Activated CD4-positive, alpha-beta T cell treated with anti-CD3 and anti-CD28 coated beads, Interleukin-2, amount 50 U/mL, for 16 hours (primary cell): ENCODE measurements around the gene ME3.

Source experiments
- DNase-seq: peaks from one replicate; pipeline ENCODE4 v3.0.0-alpha.2; 2020

ME3 gene

GRCh38 chr11:86617502-86617901 lies 54.9 kb downstream of the ME3 start:
- no peak for DNase-seq

- no peak for DNase-seq
These were observed 56.9 kb downstream of the ME3 start for GRCh38 chr11:86615487-86615886.

DNA sequence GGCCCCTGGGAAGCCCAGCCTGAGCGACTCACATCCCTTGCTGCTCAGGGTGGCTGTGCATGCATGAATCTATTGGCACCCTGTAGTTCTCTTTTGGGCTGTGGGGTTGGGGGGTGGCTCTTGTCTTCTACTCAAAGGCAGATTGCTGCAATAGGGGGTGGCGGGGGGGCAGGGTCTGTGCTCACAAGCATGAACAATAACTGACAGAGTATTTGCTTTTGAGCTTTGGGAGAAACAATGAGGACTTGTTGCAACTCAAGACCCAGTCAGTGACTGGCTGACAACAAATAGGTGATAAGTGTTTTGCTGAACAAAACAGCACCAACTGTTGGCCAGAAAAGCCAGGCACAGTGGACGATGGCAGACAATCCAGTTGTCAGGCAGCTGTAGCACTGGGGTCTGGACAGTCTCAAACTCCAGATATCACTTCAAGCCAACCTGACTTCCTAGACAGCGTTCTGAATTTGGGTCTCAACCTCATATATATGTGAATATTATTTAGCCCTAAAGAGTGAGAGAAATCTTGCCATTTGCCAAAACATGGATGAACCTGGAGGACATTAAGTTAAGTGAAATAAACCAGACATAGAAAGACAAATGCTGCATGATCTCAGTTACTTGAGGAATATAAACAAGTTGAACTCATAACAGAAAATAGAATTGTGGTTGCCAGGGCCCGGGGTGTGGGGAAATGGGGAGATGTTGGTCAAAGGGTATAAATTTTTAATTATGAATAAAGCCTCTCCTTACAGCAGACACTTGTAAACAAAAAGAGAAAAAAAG lies 61.7 kb downstream of the ME3 start:
- DNase-seq = no peak

- peak; percentile 64 for DNase-seq
These were observed 64.1 kb downstream of the ME3 start for GRCh38 chr11:86608251-86608799.

- no peak for DNase-seq
These were observed 65.5 kb downstream of the ME3 start for GRCh38 chr11:86606836-86607481.

- no peak for DNase-seq
These were observed 66.1 kb downstream of the ME3 start for GRCh38 chr11:86606270-86606835.

- DNase-seq = no peak
These were observed 75.4 kb downstream of the ME3 start for GRCh38 chr11:86596861-86597586.

DNA sequence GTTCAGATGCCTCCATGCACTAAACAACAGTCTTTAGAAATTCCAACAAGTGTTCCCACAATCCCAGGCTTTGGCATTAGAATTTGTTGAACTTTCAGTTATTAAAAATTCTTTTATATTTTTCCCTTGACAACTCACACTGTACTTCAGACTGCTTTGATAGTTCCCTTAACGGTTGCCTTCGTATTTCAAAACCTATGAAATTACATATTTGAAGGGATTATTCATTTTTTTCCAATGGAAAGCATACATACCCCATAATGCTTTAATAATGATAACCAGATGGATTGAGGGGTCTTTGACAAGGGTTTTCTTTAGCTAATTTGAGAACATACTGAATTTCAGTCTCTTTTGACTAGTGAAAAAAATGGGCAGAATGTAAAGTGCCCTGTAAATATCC lies 76.5 kb downstream of the ME3 start:
- DNase-seq = no peak

- no peak for DNase-seq
These were observed 77.0 kb downstream of the ME3 start for GRCh38 chr11:86595451-86595850.

DNA sequence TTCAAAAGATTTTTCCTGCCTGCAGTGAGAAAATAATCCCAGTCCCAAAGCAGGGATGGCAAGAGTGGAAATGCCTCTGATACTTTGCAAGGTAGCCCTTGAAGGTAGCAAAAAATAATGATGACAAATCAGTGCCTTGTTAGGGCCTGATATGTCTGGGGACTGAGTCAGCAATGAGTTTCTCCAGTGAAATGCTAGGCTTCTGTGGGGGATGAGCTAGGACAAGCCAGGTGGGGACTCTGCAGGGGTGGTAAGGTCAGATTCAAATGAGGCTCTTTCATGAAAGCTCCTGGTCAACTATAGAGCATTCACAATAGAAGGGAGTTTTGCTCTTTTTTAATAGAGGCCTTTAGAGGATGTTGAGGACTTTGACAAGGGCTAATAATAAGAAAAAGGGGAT lies 77.7 kb downstream of the ME3 start:
- DNase-seq = no peak

DNA sequence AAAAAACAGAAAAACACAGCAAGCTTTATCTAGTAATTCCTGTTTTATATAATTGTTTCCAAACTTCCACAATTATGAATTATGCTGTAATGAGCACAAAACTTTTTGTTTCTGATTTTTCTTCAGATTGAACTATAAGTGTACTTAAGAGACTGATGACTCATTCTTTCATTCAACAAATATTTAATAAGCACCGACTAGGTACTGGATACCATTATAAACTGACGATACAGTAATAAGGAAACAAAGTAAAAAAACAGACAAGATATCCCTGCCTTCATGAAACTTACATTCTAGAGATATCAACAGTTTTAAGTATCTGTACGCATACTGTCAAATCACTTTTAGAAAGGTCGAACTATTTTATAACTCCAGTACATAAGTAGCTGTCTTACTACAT lies 78.6 kb downstream of the ME3 start:
- DNase-seq = no peak

DNA sequence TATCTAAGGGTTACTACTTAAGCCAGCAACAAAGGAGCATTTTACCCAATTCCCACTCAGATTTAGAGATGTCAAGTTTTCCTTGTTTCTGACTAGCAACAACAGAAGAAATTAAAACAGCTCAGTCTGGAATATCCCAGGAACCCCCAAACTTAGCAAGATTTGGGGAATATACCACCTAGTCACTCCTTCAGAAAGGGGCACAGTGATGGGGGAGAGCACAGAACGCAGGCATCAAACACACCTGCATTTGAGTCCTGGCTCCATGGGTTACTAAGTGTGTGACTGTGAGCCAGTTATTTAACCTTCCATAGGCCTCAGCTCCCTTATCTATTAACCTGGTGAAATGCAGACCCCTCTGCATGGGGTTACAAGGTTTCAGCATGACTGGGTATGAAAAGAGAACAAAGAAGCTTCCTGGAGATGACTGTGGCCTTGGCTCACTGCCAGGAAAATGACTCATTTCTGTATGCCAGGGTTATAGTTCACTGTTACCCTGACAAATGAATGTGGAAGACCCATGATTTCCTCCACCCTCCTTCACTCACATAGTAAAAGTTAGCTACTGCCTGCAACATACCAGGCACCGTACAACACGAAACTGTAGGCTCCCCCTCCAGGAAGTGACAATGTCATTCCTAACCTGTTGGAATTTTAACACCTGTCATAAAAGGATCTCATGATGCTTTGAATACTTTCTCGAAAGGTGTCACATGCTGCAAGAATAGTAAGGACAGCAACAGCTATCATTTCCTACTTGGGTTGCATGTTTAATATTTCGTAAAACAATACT lies 79.6 kb downstream of the ME3 start:
- DNase-seq = peak; percentile 98

DNA sequence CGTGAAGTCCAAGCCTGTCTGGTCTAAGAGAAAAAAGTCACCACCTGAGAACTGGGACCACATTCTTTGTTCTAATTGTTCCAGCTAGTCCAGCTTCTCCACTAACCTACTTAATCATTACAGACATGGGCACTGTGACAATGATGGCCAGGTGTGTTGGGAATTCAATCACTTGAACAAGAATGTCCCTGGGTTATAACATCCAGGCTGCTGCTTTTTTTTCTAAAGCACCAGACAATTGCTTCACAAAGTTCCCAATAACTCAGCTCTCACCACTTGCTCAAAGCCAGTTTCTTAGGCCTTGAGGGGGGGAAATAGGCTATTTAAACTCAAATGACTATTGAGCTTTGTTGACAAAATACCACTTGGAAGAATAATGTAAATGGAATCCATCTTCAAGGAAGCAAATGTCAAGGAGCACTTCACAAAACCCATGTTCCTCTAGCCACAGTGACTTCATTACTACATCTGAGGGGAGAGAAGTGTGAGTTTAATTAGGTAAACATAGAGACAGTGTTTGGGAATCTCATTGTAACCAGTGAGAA lies 80.3 kb downstream of the ME3 start:
- DNase-seq = no peak

- no peak for DNase-seq
These were observed 80.8 kb downstream of the ME3 start for GRCh38 chr11:86591631-86592030.

DNA sequence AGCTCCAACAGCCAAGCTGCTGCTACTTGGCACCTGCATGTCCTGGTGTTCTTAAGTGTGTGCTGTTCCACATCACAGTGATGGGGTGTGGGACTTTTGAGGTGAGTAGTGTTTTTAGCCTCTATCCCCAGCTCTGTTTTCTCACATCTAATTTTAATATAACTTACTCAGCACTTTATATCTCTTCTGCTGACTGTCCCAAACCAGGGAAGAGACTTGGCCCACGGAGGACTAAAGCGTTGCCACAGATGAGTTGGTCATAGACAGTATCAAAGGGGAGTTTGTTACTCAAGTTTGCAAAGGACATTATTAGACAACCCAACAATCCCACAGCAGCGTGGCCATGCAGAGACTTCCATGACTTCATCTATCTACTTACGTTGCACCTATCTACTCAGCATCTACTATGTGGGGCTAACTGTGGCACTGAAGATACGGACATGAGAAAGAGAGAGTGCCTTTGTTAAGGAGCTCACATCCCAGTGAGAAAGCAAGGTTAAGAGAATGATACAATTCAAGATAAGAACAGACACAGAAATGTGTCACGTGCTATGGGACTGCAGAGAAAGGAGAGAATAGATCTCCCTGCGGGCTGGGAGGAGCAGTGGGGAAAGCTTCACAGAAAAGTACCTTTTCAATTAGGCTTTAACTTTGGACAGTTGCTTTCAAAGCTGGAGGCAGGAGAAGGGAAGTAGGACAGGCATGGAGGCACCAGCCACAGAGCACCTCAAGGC lies 82.4 kb downstream of the ME3 start:
- DNase-seq = no peak

DNA sequence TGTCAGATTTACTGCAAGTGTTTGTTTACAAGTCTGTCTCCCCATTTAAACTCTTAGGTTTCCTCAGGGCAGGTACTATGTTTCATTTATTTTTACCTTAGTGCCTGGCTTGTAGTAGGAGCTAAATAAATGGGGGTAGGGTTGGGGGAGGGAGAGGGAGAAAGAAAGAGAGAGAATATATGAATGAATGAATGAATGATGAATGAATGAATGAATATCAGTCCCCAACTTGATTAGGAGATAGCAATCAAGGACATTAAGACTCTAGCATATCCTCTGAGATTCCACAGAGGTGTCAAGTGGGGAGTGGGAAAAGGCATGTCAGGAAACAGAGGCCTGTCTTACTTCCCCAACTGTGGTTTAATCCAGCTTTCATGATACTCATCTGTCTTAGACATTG lies 83.2 kb downstream of the ME3 start:
- DNase-seq = no peak

DNA sequence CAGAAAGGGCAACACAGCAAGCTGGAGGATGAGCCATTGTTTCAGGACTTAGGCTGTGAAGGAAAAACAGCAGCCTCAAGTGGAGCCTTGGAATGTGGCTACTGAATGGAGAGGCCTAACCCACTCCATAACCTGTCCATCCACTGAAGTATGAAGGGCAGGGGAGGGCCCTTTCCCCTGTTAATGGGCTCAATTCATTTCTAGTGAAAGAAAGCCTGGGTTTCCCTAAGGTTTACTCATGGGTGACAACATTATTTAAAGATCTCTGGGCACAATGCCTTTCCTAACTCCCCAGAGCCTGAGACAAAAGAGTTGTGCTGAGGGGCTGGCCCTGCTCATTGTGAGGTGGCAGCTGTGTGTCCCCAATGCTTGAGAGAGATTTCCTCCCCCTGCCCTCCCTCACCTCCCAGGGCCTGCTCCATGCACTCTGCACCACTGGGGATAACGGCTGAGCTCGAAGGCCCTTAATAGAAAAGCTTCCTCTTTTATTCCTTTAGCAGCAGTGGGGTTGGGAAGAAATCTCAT lies 83.8 kb downstream of the ME3 start:
- DNase-seq = no peak

DNA sequence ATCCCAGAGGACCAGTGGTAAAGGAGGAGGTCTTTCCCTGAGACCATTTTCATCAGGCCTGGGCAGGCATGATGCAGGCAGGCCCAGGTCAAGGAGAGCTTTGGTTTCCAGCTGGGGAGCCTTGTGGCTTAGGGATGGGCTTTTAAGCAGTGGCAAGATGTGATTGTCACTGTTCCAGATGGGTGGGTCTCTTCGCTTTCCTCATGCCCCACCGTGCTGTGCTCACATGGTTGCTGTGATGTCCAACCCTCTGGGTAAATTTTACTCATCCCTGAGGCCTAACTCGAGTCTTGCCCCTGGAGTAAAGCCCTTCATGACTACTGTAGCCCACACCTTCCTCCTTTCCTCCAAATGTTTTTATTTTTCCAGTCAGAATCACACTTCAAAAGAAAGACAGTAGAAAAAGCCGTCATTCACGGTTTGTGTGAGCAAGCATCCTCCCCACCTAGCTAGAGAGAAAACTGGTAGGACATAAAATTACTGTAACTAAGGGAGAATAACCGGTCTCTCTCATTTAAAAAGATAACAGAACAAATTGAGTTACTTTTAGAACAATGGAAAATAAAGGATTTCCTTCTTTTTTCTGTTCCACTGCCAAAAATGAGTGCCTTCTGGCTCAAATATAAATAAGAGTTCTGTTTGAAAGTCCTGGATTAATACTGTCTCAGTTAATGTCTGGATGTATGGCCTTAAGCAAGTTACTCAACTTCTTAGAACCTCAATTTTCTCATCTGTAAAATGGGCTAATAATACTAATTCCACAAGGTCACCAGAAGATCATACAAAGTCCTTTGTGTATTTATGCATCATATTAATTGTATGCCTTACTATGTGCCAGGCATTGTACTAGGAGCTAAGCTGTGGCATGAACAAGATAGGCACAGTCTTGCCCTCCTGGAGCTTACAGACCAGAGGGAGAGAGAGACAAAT lies 84.9 kb downstream of the ME3 start:
- DNase-seq = no peak

DNA sequence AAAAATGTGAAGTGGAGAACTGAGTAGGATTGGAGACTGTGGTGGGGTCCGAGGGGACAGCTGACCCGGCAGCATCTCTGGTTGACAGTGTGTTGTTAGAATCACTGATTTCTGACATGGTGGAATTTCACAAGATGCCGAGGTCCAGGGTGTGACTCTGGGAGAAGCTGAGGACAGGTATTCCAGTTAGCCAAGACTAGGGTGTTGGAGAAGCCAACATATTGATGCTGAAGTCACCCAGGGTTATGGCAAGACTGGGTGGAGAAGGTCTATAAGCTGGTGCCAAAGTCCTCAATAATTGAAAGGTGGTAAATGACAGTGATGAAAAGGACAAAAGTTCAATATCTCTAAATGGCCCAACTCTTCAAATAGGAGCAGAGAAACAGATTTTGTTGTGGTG lies 86.1 kb downstream of the ME3 start:
- DNase-seq = no peak

- DNase-seq = no peak
These were observed 89.5 kb downstream of the ME3 start for GRCh38 chr11:86582898-86583297.
